BE2C (cell line): ENCODE measurements around the gene ECD.

Experiments used
- DNase-seq: peaks from one replicate; pipeline ENCODE4 v3.0.0-alpha.2; 2020
- H3K27me3 ChIP-seq: fragments of 250-450 bp; sonication (Bioruptor Pico); 2 replicates; pipeline ENCODE4 v1.5.1; 2020; ENCODE audit warnings: mild to moderate bottlenecking
- H3K36me3 ChIP-seq: fragments of 250-450 bp; sonication (Bioruptor Pico); 2 replicates; pipeline ENCODE4 v1.5.1; 2020; ENCODE audit warnings: mild to moderate bottlenecking
- H3K4me1 ChIP-seq: fragments of 250-450 bp; sonication (Bioruptor Pico); 2 replicates; pipeline ENCODE4 v1.5.1; 2020
- H3K4me3 ChIP-seq: 2 replicates; pipeline ENCODE4 v1.5.1; 2011; ENCODE audit warnings: low read depth, low read length
- H3K9me3 ChIP-seq: fragments of 250-450 bp; sonication (Bioruptor Pico); 2 replicates; pipeline ENCODE4 v1.5.1; 2020
- CTCF ChIP-seq: IDR thresholded peaks from 2 replicates; pipeline ENCODE4 v1.5.1; 2012; ENCODE audit warnings: mild to moderate bottlenecking, low read depth, low read length

Gene ECD

GRCh38 chr10:73097305-73097670, 70.5 kb downstream of the ECD start:
- TF ChIP-seq CTCF: no peak
- Histone ChIP-seq H3K4me1 (no peaks in the 10 kb centered on the region), H3K36me3 (no peaks in the 10 kb centered on the region), H3K4me3 (peak overlapping the region; percentile 63), H3K27me3 (no peaks in the 10 kb centered on the region), H3K9me3 (no peaks in the 10 kb centered on the region)
- DNase-seq: no peak

GRCh38 chr10:73096449-73097304, 71.1 kb downstream of the ECD start, which contains the start of gene P4HA1:
Gene P4HA1 (minus strand): TSS chr10:73096866. CDS start chr10:73074883, 21,983 bp downstream.
- peak; percentile 64 for TF ChIP-seq CTCF
- no peaks in the 10 kb centered on the region for H3K27me3 ChIP-seq
- H3K36me3 ChIP-seq: no peaks in the 10 kb centered on the region
- no peaks in the 10 kb centered on the region for H3K9me3 ChIP-seq
- peak within 1 kb of the TSS; percentile 63 for H3K4me3 ChIP-seq
- DNase-seq: peak; percentile 99
- no peaks in the 10 kb centered on the region for H3K4me1 ChIP-seq

DNA sequence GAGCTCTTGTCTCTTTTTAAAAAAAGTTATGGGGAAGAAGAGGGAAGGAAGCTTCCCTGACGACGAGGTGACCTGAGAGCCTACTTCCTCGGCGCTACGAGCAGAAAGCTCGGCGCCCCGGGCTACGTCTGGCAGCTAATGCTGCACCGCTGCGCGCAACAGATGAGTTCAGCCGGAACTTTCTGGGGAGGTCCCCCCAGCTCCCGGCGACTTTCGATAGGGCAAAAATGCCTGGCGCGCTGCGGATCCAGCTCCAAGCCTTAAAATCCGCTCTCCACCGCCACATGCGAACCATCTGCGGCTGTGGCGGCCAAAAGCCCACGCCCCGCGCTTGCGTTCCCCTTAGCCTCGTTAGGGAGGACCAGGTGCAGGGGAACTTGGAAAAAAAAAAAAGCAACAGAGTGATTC, 71.8 kb downstream of the ECD start:
- Histone ChIP-seq H3K4me1 (no peaks in the 10 kb centered on the region), H3K36me3 (no peaks in the 10 kb centered on the region; the same call in 1 of the 2 replicates), H3K27me3 (no peaks in the 10 kb centered on the region), H3K4me3 (peak overlapping the region; percentile 63), H3K9me3 (no peaks in the 10 kb centered on the region)
- TF ChIP-seq CTCF: no peak
- DNase-seq: peak; percentile 77

DNA sequence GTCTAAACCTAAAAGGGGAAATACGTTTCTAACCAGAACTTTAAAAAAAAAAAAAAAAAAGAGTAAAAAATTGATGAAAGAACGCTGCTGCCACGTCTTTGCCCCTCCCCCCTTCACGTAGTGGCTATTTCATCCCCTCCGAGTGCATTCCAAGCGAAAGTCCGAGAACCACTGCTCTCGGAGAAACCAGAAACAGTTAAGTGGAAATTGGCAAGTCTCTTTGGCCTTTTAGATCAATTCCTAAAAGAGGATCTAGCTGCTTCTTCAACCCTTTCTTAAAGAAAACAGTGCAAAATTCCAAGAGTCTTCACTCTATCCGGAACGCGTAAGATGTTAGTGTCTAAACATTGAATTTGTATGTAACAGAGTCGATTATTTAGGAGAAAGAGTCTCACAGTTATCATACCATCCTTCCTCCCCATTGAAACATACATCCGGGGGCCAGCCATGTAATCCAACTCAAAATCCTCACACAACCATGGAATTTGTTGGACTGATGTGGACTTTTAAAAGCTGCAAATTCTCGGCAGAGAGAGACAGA, 72.3 kb downstream of the ECD start:
- DNase-seq: peak; percentile 42
- no peaks in the 10 kb centered on the region; the same call in 1 of the 2 replicates for H3K36me3 ChIP-seq
- H3K9me3 ChIP-seq: no peaks in the 10 kb centered on the region
- H3K4me3 ChIP-seq: peak overlapping the region; percentile 63
- no peaks in the 10 kb centered on the region for H3K4me1 ChIP-seq
- TF ChIP-seq CTCF: no peak
- no peaks in the 10 kb centered on the region for H3K27me3 ChIP-seq

DNA sequence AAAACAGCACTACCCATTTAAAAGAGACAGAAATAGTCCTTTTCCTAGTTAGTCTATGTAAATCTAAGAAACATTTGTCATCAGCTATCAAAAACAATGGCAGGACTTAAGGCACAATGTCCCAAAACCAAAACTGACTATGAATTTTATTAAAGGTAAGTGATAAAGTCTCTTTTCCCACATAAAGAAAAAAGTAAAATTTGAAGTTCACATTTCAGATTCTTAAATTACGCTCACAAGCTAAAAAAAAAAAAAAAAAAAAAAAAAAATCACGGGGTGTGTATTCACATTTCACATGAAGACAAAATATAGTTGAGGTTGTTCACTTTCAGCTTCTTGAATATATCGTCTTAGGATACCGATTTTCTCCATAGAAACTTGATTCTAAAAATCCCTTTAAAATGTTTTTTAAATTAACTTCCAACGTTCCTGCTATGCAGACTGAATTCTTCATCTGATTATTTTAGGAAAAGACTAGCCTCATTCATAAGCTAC, 72.8 kb downstream of the ECD start:
- H3K4me3 ChIP-seq: peak overlapping the region; percentile 63
- DNase-seq: no peak
- no peaks in the 10 kb centered on the region for H3K9me3 ChIP-seq
- H3K27me3 ChIP-seq: no peaks in the 10 kb centered on the region
- TF ChIP-seq CTCF: no peak
- H3K36me3 ChIP-seq: no peaks in the 10 kb centered on the region; the same call in 1 of the 2 replicates
- no peaks in the 10 kb centered on the region for H3K4me1 ChIP-seq
